GM23338 (cell line): ENCODE measurements around the gene CLCF1. TPM values are rescaled to one million over a fixed set of nuclear protein-coding genes. Genes with fewer than 3 reads are reported as not detected.

ENCODE experiments used
- ATAC-seq: fragments of 200-7000 bp; cut with Tn5 transposase; 3 replicates; pipeline ENCODE4 v1.9.1; 2020
- DNase-seq: peaks from one replicate; pipeline ENCODE4 v3.0.0-alpha.2; 2015; ENCODE audit warnings: low spot score
- H2AFZ ChIP-seq: fragments of 200-600 bp; sonication (generic); 2 replicates; pipeline ENCODE4 v1.8.0; 2016; ENCODE audit warnings: antibody characterized with exemption, mild to moderate bottlenecking, moderate library complexity
- H3F3A ChIP-seq: fragments of 200-600 bp; sonication (generic); replicated peaks from 2 replicates; pipeline ENCODE4 v1.8.0; 2017; ENCODE audit warnings: antibody characterized with exemption, mixed run types, low read depth
- H3K27ac ChIP-seq: fragments of 200-600 bp; sonication (generic); 2 replicates; pipeline ENCODE4 v1.6.1; 2016; ENCODE audit warnings: low read depth
- H3K27me3 ChIP-seq: fragments of 200-600 bp; sonication (generic); 2 replicates; pipeline ENCODE4 v1.8.0; 2016; ENCODE audit warnings: mild to moderate bottlenecking, mixed run types, moderate library complexity; ENCODE audit not compliant: insufficient read depth
- H3K36me3 ChIP-seq: fragments of 200-600 bp; sonication (generic); 2 replicates; pipeline ENCODE4 v1.8.0; 2016; ENCODE audit warnings: mild to moderate bottlenecking; ENCODE audit not compliant: insufficient read depth
- H3K4me1 ChIP-seq: fragments of 200-600 bp; sonication (generic); 2 replicates; pipeline ENCODE4 v1.8.0; 2016; ENCODE audit warnings: mild to moderate bottlenecking, moderate library complexity; ENCODE audit not compliant: insufficient read depth
- H3K4me2 ChIP-seq: fragments of 200-600 bp; sonication (generic); 2 replicates; pipeline ENCODE4 v1.7.1; 2017; ENCODE audit warnings: mixed run types
- H3K4me3 ChIP-seq: fragments of 200-600 bp; sonication (generic); 2 replicates; pipeline ENCODE4 v1.6.1; 2016; ENCODE audit warnings: mixed run types
- H3K79me2 ChIP-seq: fragments of 200-600 bp; sonication (generic); replicated peaks from 2 replicates; pipeline ENCODE4 v1.8.0; 2017; ENCODE audit warnings: mild to moderate bottlenecking; ENCODE audit not compliant: insufficient read depth
- H3K9me2 ChIP-seq: fragments of 200-600 bp; sonication (generic); 2 replicates; pipeline ENCODE4 v1.8.0; 2017; ENCODE audit not compliant: insufficient read depth
- H4K20me1 ChIP-seq: fragments of 200-600 bp; sonication (generic); replicated peaks from 2 replicates; pipeline ENCODE4 v1.8.0; 2017; ENCODE audit warnings: mild to moderate bottlenecking; ENCODE audit not compliant: insufficient read depth
- H3K27ac Mint-ChIP-seq: 2 replicates; pipeline ENCODE4 v1.8.0; 2020; ENCODE audit warnings: inconsistent platforms, mild to moderate bottlenecking, moderate library complexity, mixed read lengths
- H3K27me3 Mint-ChIP-seq: 3 replicates; pipeline ENCODE4 v1.8.0; 2022; ENCODE audit warnings: low read depth, mild to moderate bottlenecking, moderate library complexity, mixed read lengths, inconsistent platforms; ENCODE audit not compliant: insufficient read depth, poor library complexity
- H3K36me3 Mint-ChIP-seq: 3 replicates; pipeline ENCODE4 v1.8.0; 2021; ENCODE audit warnings: low read depth, mild to moderate bottlenecking, inconsistent platforms, moderate library complexity, mixed read lengths
- H3K4me1 Mint-ChIP-seq: 3 replicates; pipeline ENCODE4 v1.8.0; 2020; ENCODE audit warnings: mild to moderate bottlenecking, inconsistent platforms, mixed read lengths
- H3K4me3 Mint-ChIP-seq: 3 replicates; pipeline ENCODE4 v1.8.0; 2021; ENCODE audit warnings: moderate library complexity, mild to moderate bottlenecking, inconsistent platforms, mixed read lengths
- H3K9me3 Mint-ChIP-seq: 3 replicates; pipeline ENCODE4 v1.8.0; 2020; ENCODE audit warnings: moderate library complexity, mild to moderate bottlenecking, inconsistent platforms, mixed read lengths
- CTCF ChIP-seq, 2 experiments: fragments of 200-600 bp in 1 of 2; sonication (generic) in 1 of 2; conservative IDR thresholded peaks; 2 replicates each; pipeline versions ENCODE4 v1.5.1 to v1.6.1; 2016 to 2017; ENCODE audit warnings: antibody characterized with exemption in 2 of 2, low read depth in 2 of 2, mild to moderate bottlenecking in 2 of 2, moderate library complexity in 1 of 2
- ETS1 ChIP-seq: IDR thresholded peaks from 2 replicates; pipeline ENCODE4 v1.6.1; 2016; ENCODE audit warnings: antibody characterized with exemption
- EZH2phosphoT487 ChIP-seq: fragments of 200-600 bp; sonication (generic); IDR thresholded peaks from one replicate; pipeline ENCODE4 v1.8.1; 2018; ENCODE audit warnings: antibody characterized with exemption; ENCODE audit not compliant: unreplicated experiment
- JUNB ChIP-seq: IDR thresholded peaks from one replicate; pipeline ENCODE4 v1.6.1; 2016; ENCODE audit warnings: antibody characterized with exemption; ENCODE audit not compliant: unreplicated experiment
- NANOG ChIP-seq: IDR thresholded peaks from 2 replicates; pipeline ENCODE4 v1.6.1; 2016; ENCODE audit warnings: antibody characterized with exemption, borderline replicate concordance
- REST ChIP-seq: IDR thresholded peaks from one replicate; pipeline ENCODE4 v1.6.1; 2018; ENCODE audit warnings: antibody characterized with exemption; ENCODE audit not compliant: unreplicated experiment
- STAT1 ChIP-seq: IDR thresholded peaks from one replicate; pipeline ENCODE4 v1.6.1; 2016; ENCODE audit warnings: antibody characterized with exemption; ENCODE audit not compliant: unreplicated experiment
- ZNF114 ChIP-seq: fragments of 250-450 bp; sonication (Bioruptor Pico); IDR thresholded peaks from 2 replicates; pipeline ENCODE4 v1.5.0; 2020; ENCODE audit warnings: mild to moderate bottlenecking, moderate library complexity
- ZNF331 ChIP-seq: fragments of 250-450 bp; sonication (Bioruptor Pico); IDR thresholded peaks from 2 replicates; pipeline ENCODE4 v1.5.0; 2020; ENCODE audit warnings: low read depth, mild to moderate bottlenecking, moderate library complexity
- ZNF462 ChIP-seq: fragments of 250-450 bp; sonication (Bioruptor Pico); IDR thresholded peaks from 2 replicates; pipeline ENCODE4 v1.5.0; 2020; ENCODE audit warnings: mild to moderate bottlenecking, moderate library complexity
- polyA plus RNA-seq: library from polyadenylated mRNA; unstranded; fragments of >200 nt; fragmentation: Nextera tagmentation; extraction: Ambion mirVana; gene quantifications from 2 replicates; pipeline ENCODE4 v1.2.1, GENCODE V29; 2016
- total RNA-seq: library from RNA; depleted of rRNA; stranded (reverse); fragments of >200 nt; shearing (Covaris generic); gene quantifications from 2 replicates; pipeline ENCODE4 v1.2.3, GENCODE V29; 2014

The CLCF1 gene
- total and polyA plus RNA-seq, 2 experiments from 2014 or later: 0.32 TPM; not detected in 1

GRCh38 chr11:67366961-67367760, 6.2 kb downstream of the CLCF1 start (continued):
- TF ChIP-seq CTCF (conservative IDR thresholded peaks at IDR 0.05; ENCODE audit: low read depth in 2 of 2) (no peak), ZNF462 (no peak), ZNF114 (CRISPR knock-in tag) (no peak), ETS1 (no peak)

GRCh38 chr11:67366546-67366945, 6.9 kb downstream of the CLCF1 start:
- Histone ChIP-seq H3K27me3 (peaks cover 42% of the 10 kb centered on the region), H4K20me1 (no peaks in the 10 kb centered on the region), H3K27ac (no peak overlapping the region), H3K4me2 (no peak overlapping the region), H2AFZ (no peak overlapping the region), H3K79me2 (no peaks in the 10 kb centered on the region), H3K9me2 (no peaks in the 10 kb centered on the region), H3F3A (0 out of 2 replicates have a peak, but pooled peaks cover 4% of the 10 kb centered on the region), H3K4me3 (no peak overlapping the region), H3K36me3 (no peaks in the 10 kb centered on the region), H3K4me1 (peaks cover 22% of the 10 kb centered on the region)
- DNase-seq (no peak), ATAC-seq (no peak)
- Mint-ChIP-seq H3K27ac (no peak overlapping the region), H3K9me3 (no peaks in the 10 kb centered on the region), H3K36me3 (no peaks in the 10 kb centered on the region; the same call in 2 of the 3 replicates), H3K4me1 (peaks cover 33% of the 10 kb centered on the region), H3K4me3 (no peak overlapping the region), H3K27me3 (peaks cover 29% of the 10 kb centered on the region)
- TF ChIP-seq ZNF331 (CRISPR knock-in tag): no peak
- no peak for TF ChIP-seq REST
- TF ChIP-seq JUNB: no peak
- no peak for TF ChIP-seq EZH2phosphoT487
- no peak for TF ChIP-seq NANOG
- no peak for TF ChIP-seq ETS1
- TF ChIP-seq ZNF114 (CRISPR knock-in tag): no peak
- TF ChIP-seq STAT1: no peak
